Measurements from ENCODE around the gene MUS81. TPM values are rescaled to one million over a fixed set of nuclear protein-coding genes. Genes with fewer than 3 reads are reported as not detected.

MUS81 gene
- total RNA-seq, 2 experiments from 2014 or later, result 102 to 130 TPM

- ChIA-PET CTCF (ENCODE audit: unreplicated experiment) (no interaction called here), POLR2A (interaction anchor here (1.0 to 2.3 kb wide), 2 partner anchors 10 to 15 kb away, joined by 4 to 5 read pairs; partner anchors contain the start of gene CCDC85B)
- Histone ChIP-seq H3K79me2 (ENCODE audit: insufficient read depth, low read depth, low read length) (no peaks in the 10 kb centered on the region), H3K4me2 (ENCODE audit: low read length) (peak within 1 kb of the TSS; percentile 80), H3K9me2 (ENCODE audit: insufficient read depth, low read length) (no peaks in the 10 kb centered on the region), H3K36me3 (ENCODE audit: insufficient read depth, low read length) (no peaks in the 10 kb centered on the region), H3K9me3 (ENCODE audit: low read length) (no peaks in the 10 kb centered on the region), H4K20me1 (ENCODE audit: insufficient read depth, low read length) (no peaks in the 10 kb centered on the region), H3K27ac (ENCODE audit: low read depth, low read length, poor library complexity, severe bottlenecking) (no peak within 1 kb of the TSS), H3K4me3 (ENCODE audit: low read depth, low read length, poor library complexity, severe bottlenecking) (peak within 1 kb of the TSS; percentile 65), H2AFZ (ENCODE audit: low read length) (no peak within 1 kb of the TSS), H3K4me1 (ENCODE audit: insufficient read depth, low read length, poor library complexity, severe bottlenecking) (peaks cover 20% of the 10 kb centered on the region)
- no TSS peak for BruUV-seq (replicated peaks)
- peak; percentile 68 for DNase-seq (ENCODE audit: low spot score)
- TF ChIP-seq EZH2phosphoT487 (IDR thresholded peaks at IDR 0.05; ENCODE audit: borderline replicate concordance, low read depth, low read length) (no peak), CTCF (conservative IDR thresholded peaks at IDR 0.05; ENCODE audit: low read length) (no peak)
- intact Hi-C loops (cut with micrococcal nuclease; ENCODE audit: unreplicated experiment), result loop anchor here (2.0 kb wide), 1 partner anchor 18 kb away; the partner anchor contains the start of genes C11orf68 and DRAP1
These were observed 40.1 kb downstream of the MUS81 start, which contains the start of gene FOSL1 for GRCh38 chr11:65900125-65900898. Gene FOSL1, minus strand, starts transcription at chr11:65900388. Its CDS starts 49 bp downstream, at chr11:65900339.

GRCh38 chr11:65900899-65901180, 40.6 kb downstream of the MUS81 start:
- peaks cover 20% of the 10 kb centered on the region for H3K4me1 ChIP-seq (ENCODE audit: insufficient read depth, low read length, poor library complexity, severe bottlenecking)
- H3K9me2 ChIP-seq (ENCODE audit: insufficient read depth, low read length), result no peaks in the 10 kb centered on the region
- H3K4me3 ChIP-seq (ENCODE audit: low read depth, low read length, poor library complexity, severe bottlenecking), result no peak overlapping the region
- no peaks in the 10 kb centered on the region for H4K20me1 ChIP-seq (ENCODE audit: insufficient read depth, low read length)
- no peak for DNase-seq (ENCODE audit: low spot score)
- intact Hi-C loops (cut with micrococcal nuclease; ENCODE audit: unreplicated experiment), result loop anchor here (2.0 kb wide), 1 partner anchor 18 kb away; the partner anchor contains the start of genes C11orf68 and DRAP1
- H3K4me2 ChIP-seq (ENCODE audit: low read length), result peak overlapping the region; percentile 80
- no peak for TF ChIP-seq CTCF (conservative IDR thresholded peaks at IDR 0.05; ENCODE audit: low read length)
- TF ChIP-seq EZH2phosphoT487 (IDR thresholded peaks at IDR 0.05; ENCODE audit: borderline replicate concordance, low read depth, low read length), result no peak
- no peaks in the 10 kb centered on the region for H3K36me3 ChIP-seq (ENCODE audit: insufficient read depth, low read length)
- ChIA-PET CTCF (ENCODE audit: unreplicated experiment) (interaction anchor here (1.1 kb wide), 1 partner anchor 11 kb away, joined by 3 read pairs; the partner anchor contains the start of gene CCDC85B), POLR2A (interaction anchor here (0.8 to 2.3 kb wide), 4 partner anchors 9 to 15 kb away, joined by 3 to 5 read pairs (median 4); partner anchors contain the start of gene CCDC85B)
- BruUV-seq (replicated peaks), result no TSS peak
- H3K27ac ChIP-seq (ENCODE audit: low read depth, low read length, poor library complexity, severe bottlenecking), result no peak overlapping the region
- no peaks in the 10 kb centered on the region for H3K9me3 ChIP-seq (ENCODE audit: low read length)
- no peaks in the 10 kb centered on the region for H3K79me2 ChIP-seq (ENCODE audit: insufficient read depth, low read depth, low read length)
- no peak overlapping the region for H2AFZ ChIP-seq (ENCODE audit: low read length)

- POLR2A ChIA-PET, result no interaction called here
- peaks cover 20% of the 10 kb centered on the region for H3K4me1 ChIP-seq (ENCODE audit: insufficient read depth, low read length, poor library complexity, severe bottlenecking)
These were observed 42.8 kb downstream of the MUS81 start for GRCh38 chr11:65903068-65903481.

More at GRCh38 chr11:65903068-65903481, 42.8 kb downstream of the MUS81 start:
- Histone ChIP-seq H3K4me2 (ENCODE audit: low read length) (no peak overlapping the region), H3K36me3 (ENCODE audit: insufficient read depth, low read length) (no peaks in the 10 kb centered on the region), H3K4me3 (ENCODE audit: low read depth, low read length, poor library complexity, severe bottlenecking) (no peak overlapping the region), H3K9me3 (ENCODE audit: low read length) (no peaks in the 10 kb centered on the region), H3K9me2 (ENCODE audit: insufficient read depth, low read length) (no peaks in the 10 kb centered on the region), H3K27ac (ENCODE audit: low read depth, low read length, poor library complexity, severe bottlenecking) (no peak overlapping the region), H3K79me2 (ENCODE audit: insufficient read depth, low read depth, low read length) (no peaks in the 10 kb centered on the region), H2AFZ (ENCODE audit: low read length) (no peak overlapping the region), H4K20me1 (ENCODE audit: insufficient read depth, low read length) (no peaks in the 10 kb centered on the region)
- BruUV-seq (replicated peaks), result no TSS peak
- TF ChIP-seq CTCF (conservative IDR thresholded peaks at IDR 0.05; ENCODE audit: low read length) (no peak), EZH2phosphoT487 (IDR thresholded peaks at IDR 0.05; ENCODE audit: borderline replicate concordance, low read depth, low read length) (no peak)
- DNase-seq (ENCODE audit: low spot score), result no peak
- intact Hi-C loops (cut with micrococcal nuclease; ENCODE audit: unreplicated experiment), result no loop called here
- CTCF ChIA-PET (ENCODE audit: unreplicated experiment), result no interaction called here
